Tibial nerve (tissue), 3 donors: ENCODE measurements around the gene CKMT2.

ENCODE experiments used
- POLR2A ChIP-seq, 2 donors: fragments of 450-650 bp; IDR thresholded peaks; one replicate each; pipeline ENCODE4 v1.6.1; 2017; ENCODE audit warnings: antibody characterized with exemption in 2 of 2, mild to moderate bottlenecking in 2 of 2, moderate library complexity in 2 of 2
- TF ChIP-seq, protein P1 (sequence below), 5 experiments: fragments of 200-600 bp in 3 of 5; fragments of 450-650 bp in 2 of 5; sonication (generic) in 3 of 5; IDR thresholded peaks; one replicate each; pipeline ENCODE4 v1.5.1; 2016 to 2019; ENCODE audit warnings: antibody characterized with exemption in 5 of 5, mild to moderate bottlenecking in 3 of 5, moderate library complexity in 2 of 5

GRCh38 chr5:81233080-81233634 is at the start of gene CKMT2:
- TF ChIP-seq, protein P1, sequence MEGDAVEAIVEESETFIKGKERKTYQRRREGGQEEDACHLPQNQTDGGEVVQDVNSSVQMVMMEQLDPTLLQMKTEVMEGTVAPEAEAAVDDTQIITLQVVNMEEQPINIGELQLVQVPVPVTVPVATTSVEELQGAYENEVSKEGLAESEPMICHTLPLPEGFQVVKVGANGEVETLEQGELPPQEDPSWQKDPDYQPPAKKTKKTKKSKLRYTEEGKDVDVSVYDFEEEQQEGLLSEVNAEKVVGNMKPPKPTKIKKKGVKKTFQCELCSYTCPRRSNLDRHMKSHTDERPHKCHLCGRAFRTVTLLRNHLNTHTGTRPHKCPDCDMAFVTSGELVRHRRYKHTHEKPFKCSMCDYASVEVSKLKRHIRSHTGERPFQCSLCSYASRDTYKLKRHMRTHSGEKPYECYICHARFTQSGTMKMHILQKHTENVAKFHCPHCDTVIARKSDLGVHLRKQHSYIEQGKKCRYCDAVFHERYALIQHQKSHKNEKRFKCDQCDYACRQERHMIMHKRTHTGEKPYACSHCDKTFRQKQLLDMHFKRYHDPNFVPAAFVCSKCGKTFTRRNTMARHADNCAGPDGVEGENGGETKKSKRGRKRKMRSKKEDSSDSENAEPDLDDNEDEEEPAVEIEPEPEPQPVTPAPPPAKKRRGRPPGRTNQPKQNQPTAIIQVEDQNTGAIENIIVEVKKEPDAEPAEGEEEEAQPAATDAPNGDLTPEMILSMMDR (IDR thresholded peaks at IDR 0.05) = no peak
- no peak for TF ChIP-seq POLR2A (IDR thresholded peaks at IDR 0.05)
